K562 (cell line): ENCODE data around the gene GRB10. TPM values are rescaled to one million over a fixed set of nuclear protein-coding genes. Genes with fewer than 3 reads are reported as not detected.

Experiments
- ATAC-seq: fragments of 200-7000 bp; cut with Tn5 transposase; 3 replicates; pipeline ENCODE4 v1.9.1; 2020; ENCODE audit warnings: moderate library complexity
- BruUV-seq: library from RNA; stranded (reverse); fragments of 400-500 nt; replicated peaks from 2 replicates; lab custom pipeline; 2021; lab: Mats Ljungman, UMichigan
- CTCF ChIA-PET: fragments of 300-600 bp; formaldehyde crosslinking; extraction: SDS; loops from one replicate; lab custom pipeline; 2021; ENCODE audit warnings: low intra/inter-chr PET ratio; lab: Yijun Ruan, JAX
- POLR2A ChIA-PET: fragments of 300-600, 350-650 bp; sonication (Branson Sonifier 250); formaldehyde crosslinking; extraction: SDS; loops from one replicate; lab custom pipeline; 2021; ENCODE audit warnings: antibody characterized with exemption, inconsistent platforms; lab: Yijun Ruan, JAX
- DNase-seq, 4 experiments: peaks; one replicate each; pipeline versions ENCODE4 v3.0.0 to v3.0.0-alpha.2; 2011 to 2018; ENCODE audit warnings: low spot score in 3 of 4, mixed read lengths in 3 of 4; ENCODE audit errors: extremely low read depth in 1 of 4
- FAIRE-seq: peaks from 2 replicates; lab custom pipeline; 2011; peaks lifted over from hg19 to GRCh38; lab: Jason Lieb, UNC
- H2AFZ ChIP-seq: 2 replicates; pipeline ENCODE4 v1.6.0; 2011; ENCODE audit warnings: low read depth, low read length, control low read depth, inconsistent platforms
- H3K27ac ChIP-seq: fragments of 200-600 bp; 3 replicates; pipeline ENCODE4 v1.8.0; 2011; ENCODE audit warnings: low read depth, mild to moderate bottlenecking, control low read depth, inconsistent platforms, low read length, moderate library complexity, mixed read lengths; ENCODE audit errors: extremely low read depth
- H3K27me3 ChIP-seq, 2 experiments: fragments of 300-600 bp in 1 of 2; 2 replicates in 1 of 2; 3 replicates in 1 of 2; pipeline versions ENCODE4 v1.6.0 to v1.8.0; 2011; ENCODE audit warnings: inconsistent platforms in 2 of 2, low read length in 2 of 2, mild to moderate bottlenecking in 1 of 2, mixed read lengths in 1 of 2, moderate library complexity in 1 of 2; ENCODE audit not compliant: control insufficient read depth in 2 of 2, insufficient read depth in 2 of 2
- H3K36me3 ChIP-seq: fragments of 300-600 bp; 3 replicates; pipeline ENCODE4 v1.8.0; 2011; ENCODE audit warnings: mild to moderate bottlenecking, low read length, inconsistent platforms; ENCODE audit not compliant: control insufficient read depth, insufficient read depth
- H3K4me1 ChIP-seq, 2 experiments: fragments of 200-600 bp in 1 of 2; replicated peaks in 1 of 2; 2 replicates in 1 of 2; 3 replicates in 1 of 2; pipeline versions ENCODE4 v1.5.1 to v1.8.0; 2011; ENCODE audit warnings: inconsistent platforms in 2 of 2, low read length in 2 of 2, mild to moderate bottlenecking in 1 of 2, mixed read lengths in 1 of 2, moderate library complexity in 1 of 2; ENCODE audit not compliant: control insufficient read depth in 2 of 2, insufficient read depth in 2 of 2
- H3K4me2 ChIP-seq: 2 replicates; pipeline ENCODE4 v1.6.1; 2011; ENCODE audit warnings: low read length, control low read depth, inconsistent platforms, mixed read lengths; ENCODE audit not compliant: insufficient read depth
- H3K4me3 ChIP-seq: fragments of 200-600 bp; sonication (generic), shearing (Covaris generic); 2 replicates; pipeline ENCODE4 v1.5.1; 2016; ENCODE audit warnings: control low read depth, inconsistent platforms
- H3K79me2 ChIP-seq: fragments of 200-600 bp; 3 replicates; pipeline ENCODE4 v1.8.0; 2011; ENCODE audit warnings: low read length, inconsistent platforms; ENCODE audit not compliant: control insufficient read depth, insufficient read depth
- H3K9ac ChIP-seq, 2 experiments: 2 replicates each; pipeline versions ENCODE4 v1.6.0 to v1.6.1; 2011; ENCODE audit warnings: low read depth in 2 of 2, low read length in 2 of 2, control low read depth in 1 of 2, inconsistent platforms in 1 of 2, mild to moderate bottlenecking in 1 of 2, mixed read lengths in 1 of 2; ENCODE audit not compliant: insufficient read depth in 1 of 2
- H3K9me1 ChIP-seq: one replicate; pipeline ENCODE4 v1.6.0; 2011; ENCODE audit warnings: inconsistent platforms, mild to moderate bottlenecking, low read length, moderate library complexity; ENCODE audit not compliant: control insufficient read depth, insufficient read depth
- H3K9me3 ChIP-seq: replicated peaks from 2 replicates; pipeline ENCODE4 v1.5.1; 2011; ENCODE audit warnings: low read depth, low read length, inconsistent platforms; ENCODE audit not compliant: control insufficient read depth, insufficient read depth
- H4K20me1 ChIP-seq: replicated peaks from 2 replicates; pipeline ENCODE4 v1.6.1; 2011; ENCODE audit warnings: low read length, inconsistent platforms, mixed read lengths; ENCODE audit not compliant: control insufficient read depth, insufficient read depth
- BCL6 ChIP-seq: fragments of 250-450 bp; sonication (Bioruptor Pico); IDR thresholded peaks from 2 replicates; pipeline ENCODE4 v1.4.0; 2020
- BMI1 ChIP-seq: fragments of 150-350 bp; IDR thresholded peaks from 2 replicates; pipeline ENCODE4 v1.6.1; 2014; ENCODE audit warnings: low read length
- HDAC2 ChIP-seq: fragments of 450-650 bp; IDR thresholded peaks from 2 replicates; pipeline ENCODE4 v1.6.1; 2016; ENCODE audit warnings: mild to moderate bottlenecking
- HDAC6 ChIP-seq: IDR thresholded peaks from 2 replicates; pipeline ENCODE4 v1.6.1; 2012; ENCODE audit warnings: low read depth, mild to moderate bottlenecking, control low read depth, inconsistent platforms, low read length, moderate library complexity
- KHSRP ChIP-seq: fragments of 450-650 bp; IDR thresholded peaks from 2 replicates; pipeline ENCODE4 v1.6.1; 2017
- MCM2 ChIP-seq: fragments of 450-650 bp; IDR thresholded peaks from 2 replicates; pipeline ENCODE4 v1.6.1; 2017; ENCODE audit warnings: low read depth, mild to moderate bottlenecking
- MYC ChIP-seq, 2 experiments: fragments of 250-450 bp in 1 of 2; sonication (Bioruptor Pico) in 1 of 2; IDR thresholded peaks; 2 replicates each; pipeline versions ENCODE4 v1.5.1 to v1.6.1; 2012 to 2021; ENCODE audit warnings: low read depth in 2 of 2, borderline replicate concordance in 1 of 2, improper control_type of control experiment in 1 of 2, low read length in 1 of 2, mild to moderate bottlenecking in 1 of 2, moderate library complexity in 1 of 2
- PRDM10 ChIP-seq: fragments of 450-650 bp; IDR thresholded peaks from 2 replicates; pipeline ENCODE4 v1.6.1; 2018; ENCODE audit not compliant: partially characterized antibody
- RAD51 ChIP-seq: fragments of 450-650 bp; IDR thresholded peaks from 2 replicates; pipeline ENCODE4 v1.7.1; 2016; ENCODE audit warnings: low read depth, mild to moderate bottlenecking, borderline replicate concordance
- TBL1XR1 ChIP-seq, 2 experiments: IDR thresholded peaks; 2 replicates each; pipeline ENCODE4 v1.6.1; 2012; ENCODE audit warnings: improper control_type of control experiment in 2 of 2, low read length in 2 of 2, mild to moderate bottlenecking in 1 of 2
- ZBTB43 ChIP-seq: sonication (generic); formaldehyde crosslinking; IDR thresholded peaks from 2 replicates; pipeline ENCODE4 v1.8.0; 2023; ENCODE audit warnings: mild to moderate bottlenecking, missing genetic modification reagents
- ZNF277 ChIP-seq: fragments of 250-450 bp; sonication (Bioruptor Pico); IDR thresholded peaks from 2 replicates; pipeline ENCODE4 v1.8.0; 2022; ENCODE audit warnings: inconsistent platforms, mild to moderate bottlenecking, moderate library complexity, borderline replicate concordance
- WGBS: fragments of 100-300 bp; shearing (Covaris generic); methylation state at CpG from one replicate; pipeline ENCODE4 v1.1.6; 2016; ENCODE audit warnings: low coverage, mixed read lengths; ENCODE audit not compliant: insufficient coverage; ENCODE audit errors: missing lambda C conversion rate; 5-methylcytosine and 5-hydroxymethylcytosine counted together
- in situ Hi-C: fragments of 300-500 bp; cut with MboI; formaldehyde crosslinking; loops from 4 replicates; pipeline ENCODE4 v1.15.0; 2018; ENCODE audit warnings: inconsistent platforms, mixed read lengths
- intact Hi-C: fragments of 100-400 bp; cut with micrococcal nuclease; formaldehyde crosslinking; loops from 2 replicates; pipeline ENCODE4 v1.14.2; 2022
- polyA plus RNA-seq, 8 experiments: library from polyadenylated mRNA; depleted of rRNA in 4 of 8; stranded (reverse) in 5 of 8; unstranded in 3 of 8; fragments of >200 nt; fragmentation: Nextera tagmentation in 2 of 8; fragmentation: Illumina TruSeq in 1 of 8; extraction: Ambion mirVana in 2 of 8; extraction: Trizol in 1 of 8; gene quantifications; 2 replicates each; pipeline versions ENCODE4 v1.2.1 to v1.2.3, GENCODE V29; 2011 to 2014; ENCODE audit warnings: inconsistent platforms in 1 of 8, missing spikeins in 1 of 8
- total RNA-seq, 7 experiments: library from RNA; depleted of rRNA in 6 of 7; stranded (reverse); fragments of >200 nt in 6 of 7; fragmentation: Illumina TruSeq in 2 of 7; extraction: Trizol in 2 of 7; gene quantifications; 2 replicates each; pipeline versions ENCODE4 v1.2.1 to v1.2.3, GENCODE V29; 2011 to 2021; ENCODE audit warnings: low replicate concordance in 1 of 7
- TF ChIP-seq, protein P1 (sequence below): fragments of 450-650 bp; IDR thresholded peaks from 2 replicates; pipeline ENCODE4 v1.6.1; 2016; ENCODE audit warnings: mild to moderate bottlenecking

Gene GRB10
- total and polyA plus RNA-seq, 9 of the 15 experiments (the other 6 are each of a cell fraction or from before 2014, with no cell fraction given), result 8.9 to 88.5 (median 40.7) TPM

DNA sequence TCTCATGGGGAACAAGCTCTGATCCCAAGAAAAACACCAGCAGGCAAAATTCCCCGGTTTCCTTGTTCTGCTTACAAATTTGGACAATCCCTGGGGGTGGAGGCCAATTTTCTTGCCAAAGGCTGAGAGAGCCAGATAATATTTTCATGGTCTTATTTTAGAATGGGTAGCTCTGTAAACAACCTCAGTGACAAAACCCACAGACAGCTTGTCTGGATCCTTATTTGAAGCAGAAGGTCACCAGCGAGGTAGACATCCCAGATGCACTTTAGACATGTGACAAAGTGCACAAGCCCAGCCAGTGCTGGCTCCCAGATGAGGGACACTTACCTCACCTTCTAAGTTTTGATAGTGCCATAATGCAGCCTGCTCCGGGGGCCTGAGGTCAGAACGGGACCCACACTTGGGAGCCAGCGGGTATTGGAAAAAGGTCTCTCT lies 114.9 kb downstream of the GRB10 start (continued):
- no peak for TF ChIP-seq PRDM10

- no peak overlapping the region for H3K4me2 ChIP-seq
- FAIRE-seq, result no peak
- no peak for DNase-seq
- H3K4me1 ChIP-seq, result peaks cover 0 to 3% of the 10 kb centered on the region in 2 experiments; a peak in 1 of 5 replicates
- no peaks in the 10 kb centered on the region for H3K9me3 ChIP-seq
- no peaks in the 10 kb centered on the region for H3K9me1 ChIP-seq
- in situ Hi-C loops (no loop called here), intact Hi-C loops (no loop called here)
- no peak overlapping the region for H3K4me3 ChIP-seq
- H3K9ac ChIP-seq, result no peak overlapping the region
- ChIA-PET CTCF (no interaction called here), POLR2A (no interaction called here)
- no peaks in the 10 kb centered on the region for H3K27me3 ChIP-seq
- BruUV-seq, result no TSS peak
- no peak overlapping the region for H3K27ac ChIP-seq
- ATAC-seq, result no peak
- H2AFZ ChIP-seq, result no peak overlapping the region
- H3K79me2 ChIP-seq, result 0 out of 3 replicates have a peak, but pooled peaks cover 4% of the 10 kb centered on the region
- 83% methylated on average over 4 of the region's 4 CpGs for WGBS
- H3K36me3 ChIP-seq, result peaks cover 64% of the 10 kb centered on the region; the same call in 2 of the 3 replicates
- peaks cover 13% of the 10 kb centered on the region; the same call in 1 of the 2 replicates for H4K20me1 ChIP-seq
- TF ChIP-seq KHSRP (no peak), MYC (IDR thresholded peaks at IDR 0.05; ENCODE audit: low read depth, low read length) (no peak), MYC (CRISPR knock-in tag; IDR thresholded peaks at IDR 0.05; ENCODE audit: borderline replicate concordance, low read depth) (no peak), BCL6 (no peak), HDAC6 (no peak), RAD51 (no peak), MCM2 (no peak), BMI1 (no peak), HDAC2 (no peak), ZNF277 (no peak), TBL1XR1 (IDR thresholded peaks at IDR 0.05; ENCODE audit: low read length in 2 of 2) (no peak), ZBTB43 (no peak)
- TF ChIP-seq, protein P1, sequence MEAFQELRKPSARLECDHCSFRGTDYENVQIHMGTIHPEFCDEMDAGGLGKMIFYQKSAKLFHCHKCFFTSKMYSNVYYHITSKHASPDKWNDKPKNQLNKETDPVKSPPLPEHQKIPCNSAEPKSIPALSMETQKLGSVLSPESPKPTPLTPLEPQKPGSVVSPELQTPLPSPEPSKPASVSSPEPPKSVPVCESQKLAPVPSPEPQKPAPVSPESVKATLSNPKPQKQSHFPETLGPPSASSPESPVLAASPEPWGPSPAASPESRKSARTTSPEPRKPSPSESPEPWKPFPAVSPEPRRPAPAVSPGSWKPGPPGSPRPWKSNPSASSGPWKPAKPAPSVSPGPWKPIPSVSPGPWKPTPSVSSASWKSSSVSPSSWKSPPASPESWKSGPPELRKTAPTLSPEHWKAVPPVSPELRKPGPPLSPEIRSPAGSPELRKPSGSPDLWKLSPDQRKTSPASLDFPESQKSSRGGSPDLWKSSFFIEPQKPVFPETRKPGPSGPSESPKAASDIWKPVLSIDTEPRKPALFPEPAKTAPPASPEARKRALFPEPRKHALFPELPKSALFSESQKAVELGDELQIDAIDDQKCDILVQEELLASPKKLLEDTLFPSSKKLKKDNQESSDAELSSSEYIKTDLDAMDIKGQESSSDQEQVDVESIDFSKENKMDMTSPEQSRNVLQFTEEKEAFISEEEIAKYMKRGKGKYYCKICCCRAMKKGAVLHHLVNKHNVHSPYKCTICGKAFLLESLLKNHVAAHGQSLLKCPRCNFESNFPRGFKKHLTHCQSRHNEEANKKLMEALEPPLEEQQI, result no peak
Measured at GRCh38 chr7:50667338-50667737, 115.4 kb downstream of the GRB10 start.
